Activated CD8-positive, alpha-beta T cell treated with anti-CD3 and anti-CD28 coated beads for 36 hours (primary cell): Measurements from ENCODE around the gene MINPP1. TPM values are rescaled to one million over a fixed set of nuclear protein-coding genes. Genes with fewer than 3 reads are reported as not detected.

Experiments used
- ATAC-seq: fragments of 200-7000 bp; cut with Tn5 transposase; one replicate; pipeline ENCODE4 v1.10.0; 2021; ENCODE audit warnings: mild to moderate bottlenecking, moderate library complexity
- CTCF ChIA-PET: fragments of 350-600 bp; sonication (Branson Sonifier 250); formaldehyde crosslinking; loops from one replicate; lab custom pipeline; 2021; ENCODE audit warnings: antibody characterized with exemption; lab: Charles Lee
- POLR2A ChIA-PET: fragments of 350-600 bp; sonication (Branson Sonifier 250); formaldehyde crosslinking; loops from one replicate; lab custom pipeline; 2021; ENCODE audit warnings: antibody characterized with exemption; lab: Charles Lee
- DNase-seq: peaks from one replicate; pipeline ENCODE4 v3.0.0-alpha.2; 2020
- H3K27ac Mint-ChIP-seq: one replicate; pipeline ENCODE4 v1.8.0; 2021; ENCODE audit warnings: mild to moderate bottlenecking, mixed read lengths
- H3K27me3 Mint-ChIP-seq: one replicate; pipeline ENCODE4 v1.8.0; 2021; ENCODE audit warnings: mixed read lengths
- H3K36me3 Mint-ChIP-seq: one replicate; pipeline ENCODE4 v1.8.0; 2021; ENCODE audit warnings: low read depth, mixed read lengths
- H3K4me1 Mint-ChIP-seq: one replicate; pipeline ENCODE4 v1.8.0; 2021; ENCODE audit warnings: low read depth, mixed read lengths
- H3K4me3 Mint-ChIP-seq: one replicate; pipeline ENCODE4 v1.8.0; 2021; ENCODE audit warnings: mild to moderate bottlenecking, moderate library complexity, mixed read lengths
- H3K9me3 Mint-ChIP-seq: one replicate; pipeline ENCODE4 v1.8.0; 2021; ENCODE audit warnings: mixed read lengths
- intact Hi-C: fragments of 100-400 bp; cut with micrococcal nuclease; formaldehyde crosslinking; loops from one replicate; pipeline ENCODE4 v1.10.0; 2022
- total RNA-seq, 2 experiments: library from RNA; stranded (reverse); gene quantifications; one replicate each; pipeline ENCODE4 v1.2.3, GENCODE V29; 2021
- TF ChIP-seq, protein P1 (sequence below): fragments of 200-600 bp; IDR thresholded peaks from one replicate; pipeline ENCODE4 v1.8.0; 2022; ENCODE audit warnings: antibody characterized with exemption, mild to moderate bottlenecking

MINPP1 gene
- total RNA-seq, 2 experiments from 2014 or later, result 6.0 to 7.1 TPM

DNA sequence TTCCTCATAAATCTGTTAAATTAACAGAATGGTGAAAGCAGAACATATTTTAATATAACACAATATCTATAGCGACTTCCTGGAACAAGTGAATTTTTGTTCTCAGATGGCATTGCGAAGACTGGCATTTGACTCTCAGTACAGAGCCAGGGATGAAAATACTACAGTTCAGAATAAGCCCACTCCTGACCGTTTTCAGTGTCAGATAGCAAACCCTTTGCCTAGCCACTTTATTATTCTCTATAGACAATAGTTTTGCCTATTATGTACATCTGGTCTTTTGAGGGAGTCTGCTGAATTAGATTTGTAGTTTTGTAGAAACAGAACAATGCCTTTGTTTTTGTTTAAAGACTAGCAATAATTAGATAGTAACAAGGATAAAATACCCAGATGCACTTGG is 2.3 kb downstream of the MINPP1 start:
- ChIA-PET POLR2A (no interaction called here), CTCF (no interaction called here)
- TF ChIP-seq, protein P1, sequence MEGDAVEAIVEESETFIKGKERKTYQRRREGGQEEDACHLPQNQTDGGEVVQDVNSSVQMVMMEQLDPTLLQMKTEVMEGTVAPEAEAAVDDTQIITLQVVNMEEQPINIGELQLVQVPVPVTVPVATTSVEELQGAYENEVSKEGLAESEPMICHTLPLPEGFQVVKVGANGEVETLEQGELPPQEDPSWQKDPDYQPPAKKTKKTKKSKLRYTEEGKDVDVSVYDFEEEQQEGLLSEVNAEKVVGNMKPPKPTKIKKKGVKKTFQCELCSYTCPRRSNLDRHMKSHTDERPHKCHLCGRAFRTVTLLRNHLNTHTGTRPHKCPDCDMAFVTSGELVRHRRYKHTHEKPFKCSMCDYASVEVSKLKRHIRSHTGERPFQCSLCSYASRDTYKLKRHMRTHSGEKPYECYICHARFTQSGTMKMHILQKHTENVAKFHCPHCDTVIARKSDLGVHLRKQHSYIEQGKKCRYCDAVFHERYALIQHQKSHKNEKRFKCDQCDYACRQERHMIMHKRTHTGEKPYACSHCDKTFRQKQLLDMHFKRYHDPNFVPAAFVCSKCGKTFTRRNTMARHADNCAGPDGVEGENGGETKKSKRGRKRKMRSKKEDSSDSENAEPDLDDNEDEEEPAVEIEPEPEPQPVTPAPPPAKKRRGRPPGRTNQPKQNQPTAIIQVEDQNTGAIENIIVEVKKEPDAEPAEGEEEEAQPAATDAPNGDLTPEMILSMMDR, result no peak
- Mint-ChIP-seq H3K27ac (no peak overlapping the region), H3K36me3 (peaks cover 11% of the 10 kb centered on the region), H3K27me3 (no peaks in the 10 kb centered on the region), H3K4me3 (no peak overlapping the region), H3K9me3 (no peaks in the 10 kb centered on the region), H3K4me1 (peaks cover 32% of the 10 kb centered on the region)
- DNase-seq, result no peak
- no peak for ATAC-seq
- intact Hi-C loops, result no loop called here

DNA sequence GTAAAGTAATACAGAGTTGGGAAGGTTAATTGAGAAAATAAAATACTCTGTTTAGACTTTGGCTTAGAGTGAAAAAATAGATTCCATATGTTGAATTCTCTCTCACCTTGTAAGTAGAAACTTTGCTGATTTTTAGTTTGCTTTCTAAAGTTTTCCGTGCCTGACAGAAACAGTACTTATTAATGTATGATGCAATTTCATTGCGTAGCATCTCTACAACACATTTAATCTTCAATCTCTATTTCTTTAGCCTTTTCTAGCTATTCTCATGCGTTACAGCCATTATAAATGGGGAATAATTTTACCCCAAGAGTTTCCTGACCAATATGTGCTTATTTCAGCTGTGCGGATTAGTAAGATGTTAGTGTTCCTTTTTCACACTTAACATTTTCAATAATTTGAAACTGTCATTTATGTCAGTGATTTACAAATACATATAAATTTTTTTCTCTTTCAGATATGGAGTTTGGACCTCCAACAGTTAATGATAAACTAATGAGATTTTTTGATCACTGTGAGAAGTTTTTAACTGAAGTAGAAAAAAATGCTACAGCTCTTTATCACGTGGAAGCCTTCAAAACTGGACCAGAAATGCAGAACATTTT is 3.3 kb downstream of the MINPP1 start:
- TF ChIP-seq, protein P1, result no peak
- Mint-ChIP-seq H3K4me3 (no peak overlapping the region), H3K4me1 (peaks cover 32% of the 10 kb centered on the region), H3K9me3 (no peaks in the 10 kb centered on the region), H3K36me3 (peaks cover 15% of the 10 kb centered on the region), H3K27ac (no peak overlapping the region), H3K27me3 (no peaks in the 10 kb centered on the region)
- ATAC-seq (no peak), DNase-seq (no peak)
- POLR2A ChIA-PET, result no interaction called here
- CTCF ChIA-PET, result no interaction called here
- intact Hi-C loops, result no loop called here

DNA sequence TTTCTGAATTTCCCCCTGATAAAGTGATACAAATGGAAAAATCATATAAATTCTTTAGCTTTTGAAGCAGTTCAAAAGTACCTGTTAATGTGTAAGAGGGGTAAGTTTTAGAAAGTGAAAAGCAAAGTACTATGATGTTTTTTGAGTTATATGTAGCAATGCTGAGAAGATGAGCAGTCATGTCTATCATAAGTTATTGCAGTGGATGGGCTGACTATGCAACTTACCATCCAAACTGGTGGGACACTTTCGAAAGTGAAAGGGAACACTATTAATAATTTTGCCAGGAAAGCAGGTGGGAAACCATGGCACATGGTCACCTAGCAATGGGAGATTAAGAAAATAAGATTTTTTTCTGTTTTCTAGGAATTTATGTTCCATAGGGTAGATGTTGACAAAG is 4.1 kb downstream of the MINPP1 start:
- intact Hi-C loops, result no loop called here
- TF ChIP-seq, protein P1, result no peak

DNA sequence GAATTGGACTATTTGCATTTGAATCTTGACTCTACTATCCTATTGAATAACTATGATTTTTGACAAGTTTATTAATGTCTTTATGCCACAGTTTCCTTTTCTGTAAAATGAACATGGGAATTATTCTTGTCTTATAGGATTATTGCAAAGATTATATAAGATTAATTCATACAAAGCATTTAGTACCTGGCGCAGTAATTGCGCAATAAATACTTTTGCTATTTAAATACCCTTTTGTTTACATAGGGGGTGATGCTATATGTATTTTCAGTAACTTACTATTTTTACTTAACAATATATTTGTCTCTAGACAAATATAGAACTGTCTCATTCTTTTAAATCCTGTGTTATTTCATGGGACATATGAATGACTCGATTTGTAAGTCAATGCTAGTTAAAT is 5.3 kb downstream of the MINPP1 start:
- intact Hi-C loops, result no loop called here
- no peak for DNase-seq
- no peak overlapping the region for H3K27ac Mint-ChIP-seq
- H3K36me3 Mint-ChIP-seq, result peaks cover 23% of the 10 kb centered on the region
- ChIA-PET POLR2A (no interaction called here), CTCF (no interaction called here)
- no peaks in the 10 kb centered on the region for H3K9me3 Mint-ChIP-seq
- no peak for ATAC-seq
- TF ChIP-seq, protein P1, result no peak
- H3K4me1 Mint-ChIP-seq, result peaks cover 28% of the 10 kb centered on the region
- H3K4me3 Mint-ChIP-seq, result no peak overlapping the region
- H3K27me3 Mint-ChIP-seq, result no peaks in the 10 kb centered on the region

More for the DNA sequence above, 4.1 kb downstream of the MINPP1 start:
- Mint-ChIP-seq H3K4me3 (no peak overlapping the region), H3K36me3 (peaks cover 15% of the 10 kb centered on the region), H3K9me3 (no peaks in the 10 kb centered on the region), H3K27ac (no peak overlapping the region), H3K4me1 (peaks cover 28% of the 10 kb centered on the region), H3K27me3 (no peaks in the 10 kb centered on the region)
- POLR2A ChIA-PET, result no interaction called here
- CTCF ChIA-PET, result no interaction called here
- DNase-seq (no peak), ATAC-seq (no peak)

DNA sequence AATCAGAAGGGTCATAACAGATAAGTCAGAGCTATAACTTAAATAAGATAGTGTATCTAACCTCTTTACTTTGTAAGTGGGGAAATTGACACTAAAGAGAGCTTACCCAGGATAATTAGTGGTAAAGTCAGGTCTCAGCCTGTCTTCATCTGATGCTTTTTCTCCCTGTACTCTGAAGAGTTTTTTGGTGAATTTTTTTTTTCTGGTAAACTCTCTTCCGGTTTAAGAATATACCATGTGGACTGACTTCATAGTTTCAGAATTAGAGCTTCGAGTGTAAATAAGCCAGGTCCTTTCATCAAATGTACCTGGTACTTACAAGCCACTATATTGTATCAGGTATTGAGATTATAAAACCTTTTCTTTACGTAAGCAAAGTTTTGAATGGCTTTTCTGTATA is 6.8 kb downstream of the MINPP1 start:
- Mint-ChIP-seq H3K36me3 (peaks cover 25% of the 10 kb centered on the region), H3K4me1 (peaks cover 21% of the 10 kb centered on the region), H3K27me3 (no peaks in the 10 kb centered on the region), H3K4me3 (no peak overlapping the region), H3K27ac (no peak overlapping the region), H3K9me3 (no peaks in the 10 kb centered on the region)
- TF ChIP-seq, protein P1, result no peak
- POLR2A ChIA-PET, result no interaction called here
- DNase-seq (no peak), ATAC-seq (no peak)
- CTCF ChIA-PET, result no interaction called here
- intact Hi-C loops, result no loop called here
